NB4 (cell line): Measurements from ENCODE around the gene MYO15A.

Experiments used
- TF ChIP-seq, protein P1 (sequence below): IDR thresholded peaks from 2 replicates; pipeline ENCODE4 v1.6.1; 2011; ENCODE audit warnings: low read depth, low read length
- TF ChIP-seq, protein P2 (sequence below): IDR thresholded peaks from one replicate; pipeline ENCODE4 v1.5.1; 2012; ENCODE audit warnings: low read depth, low read length

DNA sequence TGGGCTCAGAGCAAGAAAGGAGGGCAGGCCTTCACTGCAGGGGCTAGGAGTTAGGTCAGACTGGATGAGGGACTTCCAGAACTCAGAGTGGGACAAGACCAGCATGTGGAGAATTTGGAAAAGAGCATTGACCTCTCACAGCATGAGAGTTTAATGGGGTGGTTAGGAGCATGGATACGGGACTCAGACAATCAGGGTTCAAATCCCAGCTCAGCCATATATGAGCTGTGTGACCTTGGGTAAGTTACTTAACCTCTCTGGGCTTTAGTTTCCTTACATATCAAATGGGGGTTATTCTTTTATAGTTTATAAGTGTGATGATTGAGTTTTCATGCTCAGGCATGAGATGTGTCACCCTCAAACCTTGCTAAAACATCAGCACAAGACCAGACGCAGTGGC lies 37.7 kb downstream of the MYO15A start:
- TF ChIP-seq, protein P1, sequence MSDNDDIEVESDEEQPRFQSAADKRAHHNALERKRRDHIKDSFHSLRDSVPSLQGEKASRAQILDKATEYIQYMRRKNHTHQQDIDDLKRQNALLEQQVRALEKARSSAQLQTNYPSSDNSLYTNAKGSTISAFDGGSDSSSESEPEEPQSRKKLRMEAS = no peak
- TF ChIP-seq, protein P2, sequence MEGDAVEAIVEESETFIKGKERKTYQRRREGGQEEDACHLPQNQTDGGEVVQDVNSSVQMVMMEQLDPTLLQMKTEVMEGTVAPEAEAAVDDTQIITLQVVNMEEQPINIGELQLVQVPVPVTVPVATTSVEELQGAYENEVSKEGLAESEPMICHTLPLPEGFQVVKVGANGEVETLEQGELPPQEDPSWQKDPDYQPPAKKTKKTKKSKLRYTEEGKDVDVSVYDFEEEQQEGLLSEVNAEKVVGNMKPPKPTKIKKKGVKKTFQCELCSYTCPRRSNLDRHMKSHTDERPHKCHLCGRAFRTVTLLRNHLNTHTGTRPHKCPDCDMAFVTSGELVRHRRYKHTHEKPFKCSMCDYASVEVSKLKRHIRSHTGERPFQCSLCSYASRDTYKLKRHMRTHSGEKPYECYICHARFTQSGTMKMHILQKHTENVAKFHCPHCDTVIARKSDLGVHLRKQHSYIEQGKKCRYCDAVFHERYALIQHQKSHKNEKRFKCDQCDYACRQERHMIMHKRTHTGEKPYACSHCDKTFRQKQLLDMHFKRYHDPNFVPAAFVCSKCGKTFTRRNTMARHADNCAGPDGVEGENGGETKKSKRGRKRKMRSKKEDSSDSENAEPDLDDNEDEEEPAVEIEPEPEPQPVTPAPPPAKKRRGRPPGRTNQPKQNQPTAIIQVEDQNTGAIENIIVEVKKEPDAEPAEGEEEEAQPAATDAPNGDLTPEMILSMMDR = no peak
